Dermis microvascular lymphatic vessel endothelial cell (primary cell): ENCODE data around the gene TUSC2. TPM values are rescaled to one million over a fixed set of nuclear protein-coding genes. Genes with fewer than 3 reads are reported as not detected.
"Not testable (repeated sequence)": the region's sequence is repeated elsewhere in the genome, so short reads cannot be mapped to it uniquely, and the experiment has no call there.

ENCODE experiments used
- DNase-seq, 2 donors: peaks; one replicate each; pipeline versions ENCODE4 v3.0.0 to v3.0.0-alpha.2; 2010; ENCODE audit warnings: low read depth in 2 of 2
- total RNA-seq: library from RNA; depleted of rRNA; stranded (reverse); fragments of >200 nt; gene quantifications from 2 replicates; pipeline ENCODE4 v1.2.1, GENCODE V29; 2014

TUSC2 gene
- total RNA-seq, 1 donor from 2014 or later: 20.7 TPM

- DNase-seq: no peak
Measured at GRCh38 chr3:50295553-50296431, 32.2 kb downstream of the TUSC2 start.

DNA sequence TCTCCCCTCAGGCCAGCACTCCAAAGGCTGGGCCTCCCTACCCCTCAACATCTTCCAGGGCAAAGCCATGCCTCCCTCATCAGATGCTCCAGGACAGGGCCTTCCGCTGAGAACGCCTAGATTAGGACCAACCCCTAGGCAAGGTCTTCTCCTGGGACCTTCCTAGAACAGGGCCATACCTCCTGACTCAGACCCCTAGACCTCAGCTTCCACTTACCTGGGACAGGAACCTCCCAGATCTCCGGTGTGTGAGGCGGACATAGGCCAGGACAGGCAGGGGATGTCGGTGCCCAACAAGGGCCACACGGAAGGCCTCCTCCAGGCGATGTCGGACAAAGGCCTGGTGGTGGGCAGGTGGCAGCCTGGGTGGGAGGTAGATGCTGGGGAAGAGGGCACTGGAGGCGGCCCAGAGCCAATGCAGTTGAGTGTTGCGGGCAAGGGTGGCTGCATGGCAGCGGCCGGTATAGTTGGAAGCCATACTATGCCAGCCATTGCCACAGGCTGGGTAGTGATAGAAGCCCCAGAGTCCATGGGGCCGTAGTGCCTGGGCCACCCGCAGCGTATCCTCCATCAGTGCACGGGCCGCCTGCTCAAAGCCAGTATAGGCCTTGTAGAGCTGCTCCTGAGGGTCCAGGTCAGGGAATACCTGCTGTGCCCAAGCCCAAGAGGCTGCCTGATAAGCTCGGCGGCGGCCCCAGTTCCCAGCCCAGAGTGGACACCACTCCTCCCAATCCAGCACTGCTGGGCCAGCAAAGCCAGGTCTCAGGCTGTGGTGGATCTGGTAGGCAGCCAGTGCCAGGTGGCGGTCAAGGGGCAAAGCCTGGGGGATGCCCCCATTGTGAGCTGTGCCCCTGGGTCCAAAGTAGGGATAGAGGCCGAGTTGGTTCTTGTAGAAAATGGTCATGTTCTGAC lies 33.3 kb downstream of the TUSC2 start:
- DNase-seq: no peak

GRCh38 chr3:50294089-50294488 lies 33.9 kb downstream of the TUSC2 start:
- no peak for DNase-seq

DNA sequence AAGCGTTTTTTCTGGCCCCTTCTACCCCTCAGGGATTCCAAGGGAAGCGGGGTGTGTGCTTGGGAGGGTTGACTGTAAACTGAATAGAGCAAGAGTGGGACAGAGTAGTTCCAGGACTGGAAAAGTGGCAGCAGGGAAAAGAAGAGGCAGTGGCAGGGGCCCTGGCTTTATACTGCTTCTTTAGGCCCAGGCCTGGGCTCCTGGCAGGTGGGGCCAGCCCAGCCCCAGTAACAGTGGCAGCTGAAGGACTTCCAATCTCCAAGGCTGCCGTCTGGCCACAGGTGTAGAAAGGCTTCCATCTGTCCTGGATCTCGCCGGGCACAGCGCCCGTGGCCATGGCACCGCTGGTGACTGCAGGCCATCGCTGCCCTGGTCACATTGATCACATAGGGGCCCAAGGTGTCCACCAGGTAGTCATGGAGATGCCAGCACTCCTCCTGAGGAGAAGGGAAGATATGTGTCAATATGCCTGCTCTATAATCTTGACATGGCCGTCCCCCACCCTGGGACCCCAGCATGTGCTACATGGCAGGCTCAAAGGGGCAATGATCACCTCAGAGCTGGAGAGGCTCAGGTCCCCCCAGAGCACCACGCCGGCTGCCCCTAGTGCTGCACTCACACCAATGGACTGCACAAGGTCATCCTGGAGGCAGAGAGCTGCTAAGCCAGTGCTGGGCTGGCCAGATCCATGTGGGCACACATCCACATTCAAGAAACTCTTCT lies 34.8 kb downstream of the TUSC2 start:
- no peak for DNase-seq

GRCh38 chr3:50292159-50293078 lies 35.6 kb downstream of the TUSC2 start, which contains the start of gene IFRD2:
IFRD2 (minus strand) TSS chr3:50292429; CDS start chr3:50292274, 155 bp downstream.
- DNase-seq: peak; percentile 94 to 99

DNA sequence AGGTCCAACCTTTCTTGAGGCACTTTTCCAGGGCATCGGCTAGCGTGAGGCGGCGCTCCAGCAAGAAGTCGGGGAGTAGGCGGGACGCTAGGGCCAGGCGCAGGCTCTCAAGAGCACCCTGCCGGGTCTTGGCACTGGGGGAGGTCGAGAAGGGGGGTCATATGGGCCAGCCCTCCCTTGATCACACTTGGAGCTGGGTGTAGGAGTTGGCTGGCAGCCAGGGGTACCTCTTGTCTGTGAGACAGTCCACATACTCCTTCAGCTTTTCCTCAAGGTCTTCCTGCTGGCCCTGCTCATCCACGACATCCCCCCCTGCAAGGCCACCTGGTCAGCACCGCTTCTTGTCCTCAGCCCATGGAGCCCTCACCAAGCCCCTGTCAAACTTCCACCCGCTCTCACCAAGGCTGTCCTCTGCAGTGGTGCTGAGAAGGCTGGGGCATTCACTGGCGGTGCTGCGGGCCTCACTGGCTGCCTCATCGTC lies 37.8 kb downstream of the TUSC2 start:
- DNase-seq: no peak

GRCh38 chr3:50289130-50289529 lies 38.9 kb downstream of the TUSC2 start:
- no peak for DNase-seq

DNA sequence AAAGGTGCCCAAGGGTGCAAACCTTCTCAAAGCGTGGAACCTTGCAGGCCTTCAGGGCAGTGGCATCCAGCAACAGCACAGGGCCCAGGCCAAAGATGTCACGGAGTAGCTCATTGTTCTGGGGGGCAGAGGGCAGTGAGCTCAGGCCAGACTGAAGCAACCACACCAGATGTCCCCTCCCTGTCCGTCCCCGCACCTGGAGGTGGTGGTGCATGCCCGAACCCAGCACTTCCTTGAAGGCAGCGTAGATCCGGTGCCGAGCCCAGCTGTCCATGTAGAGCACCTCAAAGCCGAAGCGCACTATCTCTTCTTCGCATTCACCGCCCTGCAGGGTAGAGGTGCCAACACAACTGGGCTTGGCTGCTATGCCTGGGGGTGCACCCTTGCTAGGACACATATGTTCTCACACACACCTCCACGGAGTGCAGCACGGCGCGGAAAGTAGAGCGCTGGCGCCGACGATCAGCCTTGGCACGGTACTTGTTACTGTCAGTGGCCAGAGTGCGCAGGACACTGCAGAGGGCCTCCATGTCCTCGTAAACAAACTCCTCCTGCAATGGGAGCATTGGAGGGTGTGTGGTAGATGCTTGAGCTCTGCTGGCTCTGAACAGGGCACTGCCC lies 39.5 kb downstream of the TUSC2 start:
- DNase-seq: no peak

DNA sequence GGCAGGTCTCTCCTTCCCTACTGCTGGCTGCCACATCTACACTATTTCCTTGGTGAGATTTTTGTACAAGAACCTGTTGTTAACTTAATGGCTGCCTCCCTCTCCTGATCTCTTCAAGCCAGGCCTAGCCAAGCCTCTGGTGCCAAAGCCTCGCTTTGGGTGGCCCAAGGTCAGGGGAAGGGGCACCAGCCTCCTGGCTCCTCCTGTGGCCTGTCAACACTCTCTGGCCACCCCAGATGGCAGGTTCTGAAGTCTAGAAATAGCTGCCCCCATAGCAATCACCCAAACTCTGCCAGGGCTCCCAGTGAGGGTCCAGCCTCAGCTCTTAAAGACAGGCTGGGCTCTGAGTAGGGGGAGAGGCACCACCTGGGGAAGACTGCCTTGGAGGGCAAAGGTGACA lies 40.8 kb downstream of the TUSC2 start:
- no peak for DNase-seq

DNA sequence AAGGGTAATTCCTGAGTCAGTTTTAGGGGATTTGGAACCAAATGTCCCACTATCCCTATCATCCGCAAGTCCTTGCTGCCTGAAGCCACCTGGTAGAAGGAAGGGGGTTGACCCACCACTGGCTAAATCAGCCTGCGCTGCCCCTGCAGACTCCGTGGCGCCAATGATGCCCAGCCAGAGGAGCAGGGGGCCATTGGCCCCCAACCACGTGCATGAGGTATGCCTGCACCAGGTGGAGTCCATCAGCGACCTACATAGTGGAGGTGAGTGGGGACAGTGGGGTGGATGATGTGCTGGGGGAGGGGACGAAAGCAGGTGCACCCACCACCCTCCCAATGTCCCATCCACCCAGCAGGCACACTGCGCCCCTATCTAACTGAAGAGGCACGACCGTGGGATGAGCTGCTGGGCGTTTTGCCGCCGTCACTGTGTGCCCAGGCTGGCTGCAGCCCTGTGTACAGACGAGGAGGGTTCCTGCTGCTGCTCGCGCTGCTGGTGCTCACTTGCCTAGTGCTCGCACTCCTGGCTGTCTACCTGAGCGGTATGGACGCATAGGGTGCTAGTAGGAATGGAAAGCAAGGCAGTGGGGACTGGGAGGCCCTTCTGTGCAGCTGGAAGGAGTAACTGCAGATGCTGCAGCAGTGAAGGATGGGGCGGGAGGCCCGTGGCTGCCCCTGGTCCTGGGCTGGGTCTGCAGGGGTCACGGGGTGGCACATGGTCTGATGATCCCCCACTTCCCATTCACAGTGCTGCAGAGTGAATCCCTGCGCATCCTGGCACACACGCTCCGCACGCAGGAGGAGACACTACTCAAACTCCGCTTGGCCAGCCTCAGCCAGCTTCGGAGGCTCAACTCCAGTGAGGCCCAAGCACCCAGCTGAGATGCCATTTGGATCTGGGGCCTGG lies 41.4 kb downstream of the TUSC2 start:
- DNase-seq: no peak

GRCh38 chr3:50284121-50284520 lies 43.9 kb downstream of the TUSC2 start:
- not testable (repeated sequence) for DNase-seq

DNA sequence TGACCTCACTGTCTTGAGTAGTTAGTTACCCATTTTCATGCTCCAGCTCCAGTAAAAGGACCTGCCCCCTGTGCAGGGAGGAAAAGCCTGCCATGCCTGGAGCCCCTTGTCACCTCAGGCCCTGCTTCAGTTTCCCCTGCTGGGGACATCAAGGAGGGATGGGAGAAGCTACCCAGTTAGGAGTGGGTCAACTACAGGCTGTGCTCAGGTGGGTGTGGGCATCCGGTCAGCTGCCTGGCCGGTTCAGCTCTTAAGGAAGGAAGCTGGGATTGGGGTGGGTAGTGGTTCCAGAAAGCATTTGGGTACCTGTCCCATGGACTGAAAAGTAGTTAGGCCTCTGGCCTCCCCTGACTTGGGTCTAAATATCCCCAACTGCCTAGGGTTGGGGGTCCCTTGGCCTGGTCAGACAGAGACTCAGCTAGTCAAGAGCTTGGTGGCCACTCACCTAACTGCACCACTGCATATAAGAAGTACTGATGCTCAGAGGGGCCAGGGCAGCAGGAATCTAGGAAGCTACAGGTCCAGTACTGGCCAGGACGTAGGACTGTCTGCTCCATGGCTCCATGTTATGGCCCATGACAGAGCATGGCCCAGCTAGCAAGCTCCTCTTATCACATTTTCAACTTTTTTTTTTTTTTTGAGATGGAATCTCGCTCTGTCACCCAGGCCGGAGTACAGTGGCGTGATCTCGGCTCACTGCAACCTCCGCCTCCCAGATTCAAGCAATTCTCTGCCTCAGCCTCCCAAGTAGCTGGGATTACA lies 48.6 kb downstream of the TUSC2 start:
- DNase-seq: no peak

DNA sequence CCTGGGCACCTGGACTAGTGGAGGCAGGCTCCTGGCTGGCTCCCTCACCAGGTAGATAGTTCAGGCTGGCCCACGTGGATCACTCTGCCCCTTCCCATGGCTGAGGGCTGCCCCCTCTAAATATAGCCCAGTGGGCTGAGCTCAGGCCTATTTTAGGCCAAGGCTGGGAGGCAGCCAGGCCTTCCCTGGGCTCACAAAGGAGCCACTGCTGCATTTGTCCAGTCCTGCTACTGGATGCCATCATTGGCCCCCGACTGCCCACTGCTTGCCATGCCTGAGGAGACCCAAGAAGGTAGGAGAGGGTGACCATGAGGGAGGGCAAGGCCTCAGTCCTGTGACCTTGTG lies 49.2 kb downstream of the TUSC2 start, which contains the start of gene LSMEM2:
Gene LSMEM2, plus strand, starts transcription at position 208 of the 345 bp plus-strand sequence. Its CDS starts 27 bp downstream, at position 235.
- DNase-seq: no peak

DNA sequence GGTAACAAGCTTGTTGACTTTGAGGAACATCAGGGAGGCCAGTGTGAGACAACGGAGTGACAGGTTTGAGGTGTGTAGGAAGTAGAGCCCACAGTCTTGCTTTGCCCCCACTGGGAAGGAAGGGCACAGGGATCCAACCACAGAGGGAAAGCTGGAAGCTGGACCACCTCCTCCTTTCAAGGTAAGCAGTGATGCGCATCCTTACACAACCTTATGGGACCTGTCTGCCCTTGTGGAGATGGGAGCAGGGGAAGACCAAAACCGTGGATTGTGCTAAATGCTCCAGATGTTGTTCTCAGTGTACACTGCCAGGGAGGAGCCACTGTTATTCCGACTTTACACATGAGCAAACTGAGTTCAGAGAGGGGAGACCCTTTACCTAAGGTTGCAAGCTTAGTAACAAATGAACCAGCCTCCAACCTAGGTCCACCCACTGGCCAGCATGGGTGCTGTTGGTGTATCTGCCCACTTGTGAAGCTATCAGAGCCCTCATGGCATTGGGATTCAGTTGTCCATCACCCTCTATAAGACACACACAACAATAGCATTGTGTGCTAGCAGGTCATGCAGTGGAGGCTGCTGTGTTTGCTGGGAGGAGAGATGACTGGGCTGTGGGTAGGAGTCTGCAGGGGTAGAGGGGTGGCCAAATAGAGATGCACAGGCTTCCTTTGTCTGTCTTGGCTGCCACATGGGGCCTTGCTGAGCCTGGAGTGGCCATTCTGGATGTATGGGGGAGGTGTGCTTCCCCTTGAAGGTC lies 49.7 kb downstream of the TUSC2 start:
- no peak for DNase-seq

- no peak for DNase-seq
Measured at GRCh38 chr3:50276762-50277101, 51.3 kb downstream of the TUSC2 start.

DNA sequence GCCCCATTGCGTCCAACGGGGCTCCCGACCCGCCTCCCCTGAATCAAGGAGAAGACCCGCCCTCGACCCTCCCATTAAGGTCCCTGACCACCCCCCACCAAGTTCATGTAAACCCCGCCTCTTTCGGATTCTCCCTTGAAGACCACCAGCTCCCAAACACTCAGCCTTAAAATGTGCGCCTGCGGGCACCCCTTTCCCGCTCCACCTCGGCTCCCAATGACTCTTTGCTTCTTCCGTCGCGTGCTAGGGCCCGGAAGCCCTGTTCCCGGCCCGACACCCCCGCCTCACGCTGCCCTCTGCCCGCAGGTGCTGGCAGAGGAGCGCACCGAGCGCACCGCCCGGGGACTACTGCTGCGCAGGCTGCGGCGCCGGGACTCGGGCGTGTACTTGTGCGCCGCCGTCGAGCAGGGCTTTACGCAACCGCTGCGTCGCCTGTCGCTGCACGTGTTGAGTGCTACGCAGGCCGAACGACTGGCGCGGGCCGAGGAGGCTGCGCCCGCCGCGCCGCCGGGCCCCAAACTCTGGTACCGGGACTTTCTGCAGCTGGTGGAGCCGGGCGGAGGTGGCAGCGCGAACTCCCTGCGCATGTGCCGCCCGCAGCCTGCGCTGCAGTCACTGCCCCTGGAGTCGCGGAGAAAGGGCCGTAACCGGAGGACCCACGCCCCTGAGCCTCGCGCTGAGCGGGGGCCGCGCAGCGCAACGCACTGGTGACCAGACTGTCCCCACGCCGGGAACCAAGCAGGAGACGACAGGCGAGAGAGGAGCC lies 51.8 kb downstream of the TUSC2 start:
- DNase-seq: no peak
